Measurements from ENCODE around the gene DNAH11.

The DNAH11 gene

GRCh38 chr7:21912305-21912704 lies 369.5 kb downstream of the DNAH11 start:
- TF ChIP-seq CTCF (IDR thresholded peaks at IDR 0.05) = no peak

- TF ChIP-seq CTCF (IDR thresholded peaks at IDR 0.05) = no peak
These were observed 370.3 kb downstream of the DNAH11 start for GRCh38 chr7:21912931-21913780.

- TF ChIP-seq CTCF (IDR thresholded peaks at IDR 0.05) = no peak
These were observed 371.8 kb downstream of the DNAH11 start for GRCh38 chr7:21914671-21915070.

- TF ChIP-seq CTCF (IDR thresholded peaks at IDR 0.05) = no peak
These were observed 372.3 kb downstream of the DNAH11 start for GRCh38 chr7:21915140-21915539.

- TF ChIP-seq CTCF (IDR thresholded peaks at IDR 0.05) = no peak
These were observed 373.3 kb downstream of the DNAH11 start for GRCh38 chr7:21916176-21916575.

- TF ChIP-seq CTCF (IDR thresholded peaks at IDR 0.05) = no peak
These were observed 373.8 kb downstream of the DNAH11 start for GRCh38 chr7:21916629-21917028.

- no peak for TF ChIP-seq CTCF (IDR thresholded peaks at IDR 0.05)
These were observed 375.4 kb downstream of the DNAH11 start for GRCh38 chr7:21918216-21918615.

Measured in LNCAP (cell line).